GM10266 (cell line): Measurements from ENCODE around the gene KCNAB1.

ENCODE experiments used
- DNase-seq: peaks from one replicate; pipeline ENCODE4 v3.0.0; 2012; ENCODE audit errors: extremely low spot score
- TF ChIP-seq, protein P1 (sequence below): IDR thresholded peaks from 2 replicates; pipeline ENCODE4 v1.5.1; 2012; ENCODE audit warnings: mild to moderate bottlenecking, low read depth; ENCODE audit not compliant: control insufficient read depth, insufficient read depth; ENCODE audit errors: missing control alignments

The KCNAB1 gene

DNA sequence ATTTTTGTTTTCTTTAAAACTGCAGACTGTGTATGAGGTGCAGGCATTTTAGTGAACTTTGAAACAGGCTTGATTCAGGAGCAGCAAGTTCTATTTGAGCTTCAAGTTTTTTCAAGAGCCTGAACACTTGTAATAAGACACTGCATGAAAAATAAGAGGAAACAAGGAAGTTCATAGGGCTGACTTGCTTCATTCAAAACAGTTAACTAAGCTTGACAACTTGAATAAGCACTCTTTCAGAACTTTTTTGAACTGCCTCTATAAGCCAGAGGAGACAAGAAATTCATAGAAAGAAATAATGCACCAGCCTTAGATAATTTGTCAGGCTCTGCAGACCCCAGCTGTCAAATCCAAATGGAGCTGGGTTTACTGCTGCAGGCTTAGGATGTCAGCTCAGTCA lies 304.4 kb downstream of the KCNAB1 start:
- TF ChIP-seq, protein P1, sequence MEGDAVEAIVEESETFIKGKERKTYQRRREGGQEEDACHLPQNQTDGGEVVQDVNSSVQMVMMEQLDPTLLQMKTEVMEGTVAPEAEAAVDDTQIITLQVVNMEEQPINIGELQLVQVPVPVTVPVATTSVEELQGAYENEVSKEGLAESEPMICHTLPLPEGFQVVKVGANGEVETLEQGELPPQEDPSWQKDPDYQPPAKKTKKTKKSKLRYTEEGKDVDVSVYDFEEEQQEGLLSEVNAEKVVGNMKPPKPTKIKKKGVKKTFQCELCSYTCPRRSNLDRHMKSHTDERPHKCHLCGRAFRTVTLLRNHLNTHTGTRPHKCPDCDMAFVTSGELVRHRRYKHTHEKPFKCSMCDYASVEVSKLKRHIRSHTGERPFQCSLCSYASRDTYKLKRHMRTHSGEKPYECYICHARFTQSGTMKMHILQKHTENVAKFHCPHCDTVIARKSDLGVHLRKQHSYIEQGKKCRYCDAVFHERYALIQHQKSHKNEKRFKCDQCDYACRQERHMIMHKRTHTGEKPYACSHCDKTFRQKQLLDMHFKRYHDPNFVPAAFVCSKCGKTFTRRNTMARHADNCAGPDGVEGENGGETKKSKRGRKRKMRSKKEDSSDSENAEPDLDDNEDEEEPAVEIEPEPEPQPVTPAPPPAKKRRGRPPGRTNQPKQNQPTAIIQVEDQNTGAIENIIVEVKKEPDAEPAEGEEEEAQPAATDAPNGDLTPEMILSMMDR, result no peak
- no peak for DNase-seq

DNA sequence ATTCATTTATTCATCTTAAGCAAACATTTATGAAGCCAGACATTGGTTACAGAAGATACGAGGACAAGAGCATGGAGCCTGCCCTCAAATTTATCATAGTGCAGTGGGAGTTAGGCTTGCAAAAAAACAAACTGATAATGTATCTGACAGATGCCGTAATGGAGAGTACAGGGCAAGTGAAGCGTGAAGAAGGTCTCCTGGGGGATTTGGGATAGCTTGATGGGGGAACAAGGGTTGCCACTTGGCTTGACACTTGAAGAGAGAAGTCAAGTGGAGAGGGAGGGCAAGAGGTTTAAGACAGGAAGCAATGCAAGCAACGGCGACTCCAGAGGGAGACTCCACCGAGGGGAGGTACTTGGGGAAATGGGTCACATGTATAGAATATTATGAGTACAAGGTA lies 305.3 kb downstream of the KCNAB1 start:
- TF ChIP-seq, protein P1, result no peak
- no peak for DNase-seq

DNA sequence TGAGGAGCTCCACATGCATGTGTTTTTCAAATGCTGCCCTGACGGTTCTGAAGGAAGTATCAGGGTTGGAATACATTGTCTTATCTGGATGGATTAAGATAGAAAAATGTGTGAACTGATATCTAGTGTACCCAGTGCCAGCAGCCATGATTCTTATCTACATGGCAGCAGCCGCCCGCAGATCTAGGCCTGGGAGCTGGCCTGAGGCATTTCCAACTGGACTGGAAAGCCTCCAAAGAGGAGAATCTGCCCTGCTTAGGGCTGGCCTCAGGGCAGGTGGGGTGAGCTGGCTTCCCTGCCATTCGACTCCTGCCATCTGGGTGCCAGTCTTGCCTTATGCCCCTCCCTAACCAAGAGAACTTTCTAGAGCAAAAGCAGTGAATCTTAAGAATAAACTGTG lies 308.7 kb downstream of the KCNAB1 start:
- TF ChIP-seq, protein P1, result no peak
- DNase-seq, result no peak

DNA sequence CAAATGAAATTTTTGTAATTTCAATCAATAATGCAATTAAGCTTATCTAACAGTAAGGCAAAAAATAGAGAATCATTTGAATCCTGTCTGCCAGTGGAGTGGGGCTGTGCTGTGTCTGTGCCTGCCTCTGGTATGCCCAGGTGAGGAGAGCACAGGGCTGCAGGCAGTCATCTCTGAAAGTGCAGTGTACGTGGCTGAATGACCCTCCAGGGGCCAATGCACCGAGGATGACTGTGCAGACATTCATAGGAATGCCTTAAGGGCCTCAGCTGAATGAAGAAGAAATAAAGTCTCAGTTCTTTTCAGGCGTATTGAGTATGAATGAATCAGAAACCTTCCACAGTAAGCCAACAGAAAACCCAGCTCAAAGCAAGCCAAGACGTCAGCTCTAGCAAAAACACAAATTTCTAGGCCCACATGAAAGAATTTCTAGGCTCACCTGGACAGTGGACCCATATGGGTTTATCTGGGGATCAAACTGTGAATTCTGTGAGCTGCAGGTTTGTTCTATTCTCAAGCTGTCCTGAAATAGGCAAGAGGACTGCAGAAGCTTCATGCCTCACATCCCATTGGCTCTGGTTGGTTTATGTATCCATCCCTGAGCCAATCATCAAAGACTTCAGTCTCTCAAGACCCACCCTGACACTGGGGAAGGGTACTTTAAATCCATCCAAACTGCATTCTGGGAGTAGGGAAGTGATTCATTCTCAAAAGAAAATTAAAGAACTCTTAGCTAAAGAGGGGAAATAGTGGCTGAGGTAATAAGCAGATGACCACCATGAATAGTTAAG lies 311.2 kb downstream of the KCNAB1 start:
- DNase-seq, result no peak
- TF ChIP-seq, protein P1, result no peak

DNA sequence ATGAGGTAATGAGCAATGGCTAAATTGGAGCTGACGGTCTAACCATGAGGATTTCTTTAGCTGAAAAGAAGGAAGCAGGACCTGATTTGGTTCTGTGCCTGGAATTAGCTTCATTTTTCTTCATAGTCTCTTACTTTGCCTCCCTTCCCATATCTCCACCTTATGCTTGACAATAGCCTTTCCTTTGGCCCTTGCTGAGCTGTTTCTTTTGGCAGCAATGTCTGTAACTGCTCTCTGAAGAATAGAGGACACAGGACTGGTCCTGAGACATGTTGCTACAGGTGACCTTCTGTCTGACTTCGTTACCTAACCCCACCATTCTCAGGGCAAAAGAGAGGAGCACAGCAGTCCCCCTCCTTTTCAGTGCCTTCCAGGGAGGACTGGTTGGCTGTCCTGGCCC lies 312.2 kb downstream of the KCNAB1 start:
- DNase-seq, result no peak
- TF ChIP-seq, protein P1, result no peak

DNA sequence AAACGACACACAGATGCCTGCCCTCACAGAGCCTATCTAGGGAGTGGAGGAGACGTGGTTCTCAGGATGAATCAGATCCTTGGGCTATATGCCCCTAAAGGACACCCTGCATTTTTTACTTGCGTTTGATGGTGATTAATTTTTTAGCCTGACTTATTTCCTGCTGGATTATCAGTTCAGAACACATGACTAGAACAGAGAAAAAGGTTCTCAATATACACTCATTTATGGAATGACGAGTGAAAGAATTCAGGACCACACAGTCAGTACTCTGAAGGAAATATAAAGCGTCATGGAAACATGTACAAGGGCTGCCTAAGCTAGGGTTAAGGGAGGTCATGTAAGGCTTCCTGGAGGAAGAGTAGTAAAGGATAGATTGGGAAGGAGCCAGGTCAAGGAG lies 312.8 kb downstream of the KCNAB1 start:
- TF ChIP-seq, protein P1, result no peak
- no peak for DNase-seq

DNA sequence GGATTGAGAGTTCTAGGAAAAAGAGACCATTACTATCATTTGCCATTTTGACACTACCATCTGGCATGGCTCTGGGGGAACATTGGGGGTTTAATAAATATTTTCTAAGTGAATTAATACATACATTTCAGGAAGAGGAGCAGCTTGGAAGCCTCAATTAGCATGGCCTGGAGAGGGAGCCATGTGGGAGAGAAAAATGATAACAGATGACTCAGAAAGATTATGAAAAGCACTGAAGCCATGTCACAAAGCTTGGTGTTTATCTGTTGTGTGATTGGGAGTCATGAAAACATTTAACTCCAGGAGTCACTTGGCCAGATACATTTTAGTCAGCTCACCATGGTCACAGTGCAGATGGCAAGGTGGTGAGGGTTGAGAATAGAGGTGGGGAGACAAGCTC lies 313.5 kb downstream of the KCNAB1 start:
- DNase-seq, result no peak
- TF ChIP-seq, protein P1, result no peak
